ENCODE measurements around the gene PPFIA4.

DNA sequence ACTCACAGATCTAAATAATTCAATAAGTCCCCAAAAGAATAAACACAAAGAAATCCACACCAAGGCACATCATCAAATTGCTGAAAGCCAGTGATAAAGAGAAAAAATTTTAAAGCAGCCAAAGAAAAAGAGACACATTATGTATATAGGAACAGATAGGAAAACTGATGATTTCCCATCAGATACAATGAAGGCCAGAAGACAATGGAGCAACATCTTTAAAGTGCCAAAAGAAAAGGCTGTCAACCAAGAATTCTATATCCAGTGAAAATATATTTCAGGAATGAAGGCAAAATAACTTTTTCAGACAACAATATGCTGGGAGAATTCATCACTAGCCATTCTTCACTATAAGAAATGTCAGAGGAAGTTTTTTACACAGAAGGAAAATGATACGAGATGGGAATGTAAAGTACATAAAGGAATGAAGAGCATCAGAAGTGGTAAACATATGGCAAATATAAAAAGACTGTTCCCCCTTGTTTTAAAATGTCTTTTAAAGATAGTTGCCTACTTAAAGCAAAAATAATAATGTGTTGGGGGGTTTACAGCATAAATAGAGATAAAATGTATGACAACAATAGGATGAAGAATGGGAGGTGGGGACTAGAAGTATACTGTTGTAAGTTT, 68.9 kb downstream of the PPFIA4 start:
- TF ChIP-seq CHD2 (IDR thresholded peaks at IDR 0.05; ENCODE audit: low read length, partially characterized antibody), result no peak
- TF ChIP-seq TCF12 (IDR thresholded peaks at IDR 0.05), result no peak
- TF ChIP-seq, protein P1, sequence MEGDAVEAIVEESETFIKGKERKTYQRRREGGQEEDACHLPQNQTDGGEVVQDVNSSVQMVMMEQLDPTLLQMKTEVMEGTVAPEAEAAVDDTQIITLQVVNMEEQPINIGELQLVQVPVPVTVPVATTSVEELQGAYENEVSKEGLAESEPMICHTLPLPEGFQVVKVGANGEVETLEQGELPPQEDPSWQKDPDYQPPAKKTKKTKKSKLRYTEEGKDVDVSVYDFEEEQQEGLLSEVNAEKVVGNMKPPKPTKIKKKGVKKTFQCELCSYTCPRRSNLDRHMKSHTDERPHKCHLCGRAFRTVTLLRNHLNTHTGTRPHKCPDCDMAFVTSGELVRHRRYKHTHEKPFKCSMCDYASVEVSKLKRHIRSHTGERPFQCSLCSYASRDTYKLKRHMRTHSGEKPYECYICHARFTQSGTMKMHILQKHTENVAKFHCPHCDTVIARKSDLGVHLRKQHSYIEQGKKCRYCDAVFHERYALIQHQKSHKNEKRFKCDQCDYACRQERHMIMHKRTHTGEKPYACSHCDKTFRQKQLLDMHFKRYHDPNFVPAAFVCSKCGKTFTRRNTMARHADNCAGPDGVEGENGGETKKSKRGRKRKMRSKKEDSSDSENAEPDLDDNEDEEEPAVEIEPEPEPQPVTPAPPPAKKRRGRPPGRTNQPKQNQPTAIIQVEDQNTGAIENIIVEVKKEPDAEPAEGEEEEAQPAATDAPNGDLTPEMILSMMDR (IDR thresholded peaks at IDR 0.05), result no peak
- TF ChIP-seq POLR2AphosphoS5 (IDR thresholded peaks at IDR 0.05; ENCODE audit: low read depth, low read length), result no peak
- no peak for TF ChIP-seq SMC3 (IDR thresholded peaks at IDR 0.05; ENCODE audit: low read depth, low read length)
- TF ChIP-seq, protein P2, sequence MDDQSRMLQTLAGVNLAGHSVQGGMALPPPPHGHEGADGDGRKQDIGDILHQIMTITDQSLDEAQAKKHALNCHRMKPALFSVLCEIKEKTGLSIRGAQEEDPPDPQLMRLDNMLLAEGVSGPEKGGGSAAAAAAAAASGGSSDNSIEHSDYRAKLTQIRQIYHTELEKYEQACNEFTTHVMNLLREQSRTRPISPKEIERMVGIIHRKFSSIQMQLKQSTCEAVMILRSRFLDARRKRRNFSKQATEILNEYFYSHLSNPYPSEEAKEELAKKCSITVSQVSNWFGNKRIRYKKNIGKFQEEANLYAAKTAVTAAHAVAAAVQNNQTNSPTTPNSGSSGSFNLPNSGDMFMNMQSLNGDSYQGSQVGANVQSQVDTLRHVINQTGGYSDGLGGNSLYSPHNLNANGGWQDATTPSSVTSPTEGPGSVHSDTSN (IDR thresholded peaks at IDR 0.05), result no peak
- no peak for TF ChIP-seq RAD21 (IDR thresholded peaks at IDR 0.05; ENCODE audit: low read length)
- no peak for TF ChIP-seq FOXM1 (IDR thresholded peaks at IDR 0.05; ENCODE audit: low read depth)
- no peak for TF ChIP-seq MXI1 (IDR thresholded peaks at IDR 0.05; ENCODE audit: low read depth, low read length)
- TF ChIP-seq ZBTB33 (IDR thresholded peaks at IDR 0.05; ENCODE audit: borderline replicate concordance, low read depth), result no peak
